Measurements from ENCODE around the gene EPB41L2.
"Not testable (repeated sequence)": the region's sequence is repeated elsewhere in the genome, so short reads cannot be mapped to it uniquely, and the experiment has no call there.

Gene EPB41L2

GRCh38 chr6:131001111-131001736 is 61.8 kb downstream of the EPB41L2 start:
- ATAC-seq (replicated peaks) (no peak), DNase-seq (no peak)
- Mint-ChIP-seq H3K4me1 (peaks cover 39 to 68% of the 10 kb centered on the region in 2 donors), H3K4me3 (no peak overlapping the region), H3K36me3 (peaks cover 0 to 7% of the 10 kb centered on the region in 2 donors), H3K27me3 (no peaks in the 10 kb centered on the region), H3K9me3 (no peaks in the 10 kb centered on the region), H3K27ac (no peak overlapping the region)

GRCh38 chr6:131000544-131000943 is 62.5 kb downstream of the EPB41L2 start:
- peaks cover 34 to 66% of the 10 kb centered on the region in 2 donors for H3K4me1 Mint-ChIP-seq
- ATAC-seq (replicated peaks) (no peak), DNase-seq (no peak)
- no peaks in the 10 kb centered on the region for H3K27me3 Mint-ChIP-seq
- H3K27ac Mint-ChIP-seq: no peak overlapping the region
- H3K36me3 Mint-ChIP-seq: peaks cover 3 to 10% of the 10 kb centered on the region in 2 donors
- no peak overlapping the region for H3K4me3 Mint-ChIP-seq
- peaks cover 0 to 2% of the 10 kb centered on the region in 2 donors for H3K9me3 Mint-ChIP-seq

- Mint-ChIP-seq H3K27ac (no peak overlapping the region), H3K9me3 (peaks cover 0 to 5% of the 10 kb centered on the region in 2 donors), H3K27me3 (no peaks in the 10 kb centered on the region), H3K4me3 (no peak overlapping the region), H3K4me1 (peaks cover 25 to 54% of the 10 kb centered on the region in 2 donors), H3K36me3 (peaks cover 16% of the 10 kb centered on the region in 2 donors)
- no peak for DNase-seq
- ATAC-seq (replicated peaks): no peak
Observed at GRCh38 chr6:130997061-130997753, 65.8 kb downstream of the EPB41L2 start.

GRCh38 chr6:130996635-130997034 is 66.4 kb downstream of the EPB41L2 start:
- no peak for ATAC-seq (replicated peaks)
- Mint-ChIP-seq H3K27me3 (no peaks in the 10 kb centered on the region), H3K36me3 (peaks cover 16% of the 10 kb centered on the region in 2 donors), H3K4me1 (peaks cover 22 to 48% of the 10 kb centered on the region in 2 donors), H3K9me3 (peaks cover 0 to 5% of the 10 kb centered on the region in 2 donors), H3K27ac (no peak overlapping the region), H3K4me3 (no peak overlapping the region)
- DNase-seq: no peak

GRCh38 chr6:130995783-130996447 is 67.1 kb downstream of the EPB41L2 start:
- no peaks in the 10 kb centered on the region for H3K27me3 Mint-ChIP-seq
- ATAC-seq (replicated peaks) (no peak), DNase-seq (no peak)
- peaks cover 0 to 5% of the 10 kb centered on the region in 2 donors for H3K9me3 Mint-ChIP-seq
- peaks cover 17 to 41% of the 10 kb centered on the region in 2 donors for H3K4me1 Mint-ChIP-seq
- H3K36me3 Mint-ChIP-seq: peaks cover 16 to 18% of the 10 kb centered on the region in 2 donors
- H3K4me3 Mint-ChIP-seq: no peak overlapping the region
- H3K27ac Mint-ChIP-seq: no peak overlapping the region

- H3K4me3 Mint-ChIP-seq: no peak overlapping the region
- H3K27me3 Mint-ChIP-seq: no peaks in the 10 kb centered on the region
- H3K4me1 Mint-ChIP-seq: peaks cover 12 to 31% of the 10 kb centered on the region in 2 donors
- H3K9me3 Mint-ChIP-seq: peaks cover 0 to 5% of the 10 kb centered on the region in 2 donors
- ATAC-seq (replicated peaks): no peak
- no peak for DNase-seq
- no peak overlapping the region for H3K27ac Mint-ChIP-seq
- peaks cover 16 to 19% of the 10 kb centered on the region in 2 donors for H3K36me3 Mint-ChIP-seq
Observed at GRCh38 chr6:130994319-130995097, 68.5 kb downstream of the EPB41L2 start.

GRCh38 chr6:130993292-130993765 is 69.7 kb downstream of the EPB41L2 start:
- no peak overlapping the region for H3K27ac Mint-ChIP-seq
- DNase-seq: no peak
- H3K27me3 Mint-ChIP-seq: no peaks in the 10 kb centered on the region
- peaks cover 0 to 5% of the 10 kb centered on the region in 2 donors for H3K9me3 Mint-ChIP-seq
- peaks cover 16 to 17% of the 10 kb centered on the region in 2 donors for H3K36me3 Mint-ChIP-seq
- peaks cover 8 to 37% of the 10 kb centered on the region in 2 donors for H3K4me1 Mint-ChIP-seq
- no peak overlapping the region for H3K4me3 Mint-ChIP-seq
- no peak for ATAC-seq (replicated peaks)

GRCh38 chr6:130991422-130992137 is 71.5 kb downstream of the EPB41L2 start:
- no peak overlapping the region for H3K27ac Mint-ChIP-seq
- H3K4me3 Mint-ChIP-seq: no peak overlapping the region
- DNase-seq (no peak), ATAC-seq (replicated peaks) (no peak)
- no peaks in the 10 kb centered on the region for H3K27me3 Mint-ChIP-seq
- peaks cover 20 to 24% of the 10 kb centered on the region in 2 donors for H3K36me3 Mint-ChIP-seq
- H3K4me1 Mint-ChIP-seq: peaks cover 6 to 42% of the 10 kb centered on the region in 2 donors
- H3K9me3 Mint-ChIP-seq: peaks cover 0 to 5% of the 10 kb centered on the region in 2 donors

GRCh38 chr6:130987539-130987938 is 75.5 kb downstream of the EPB41L2 start:
- DNase-seq; H3K4me3 Mint-ChIP-seq; H3K27ac Mint-ChIP-seq; H3K27me3 Mint-ChIP-seq; ATAC-seq (replicated peaks): not testable (repeated sequence)
- Mint-ChIP-seq H3K4me1 (peaks cover 8 to 44% of the 10 kb centered on the region in 2 donors), H3K36me3 (peaks cover 28 to 29% of the 10 kb centered on the region in 2 donors), H3K9me3 (peaks cover 14 to 19% of the 10 kb centered on the region in 2 donors)

GRCh38 chr6:130985115-130985514 is 77.9 kb downstream of the EPB41L2 start:
- Mint-ChIP-seq H3K27me3 (no peaks in the 10 kb centered on the region), H3K36me3 (peaks cover 27 to 28% of the 10 kb centered on the region in 2 donors), H3K27ac (no peak overlapping the region), H3K4me3 (no peak overlapping the region), H3K9me3 (peaks cover 14 to 19% of the 10 kb centered on the region in 2 donors), H3K4me1 (peaks cover 12 to 53% of the 10 kb centered on the region in 2 donors)
- ATAC-seq (replicated peaks) (no peak), DNase-seq (no peak)

- Mint-ChIP-seq H3K4me1 (peaks cover 22 to 56% of the 10 kb centered on the region in 2 donors), H3K27ac (no peak overlapping the region), H3K4me3 (no peak overlapping the region), H3K36me3 (peaks cover 24 to 33% of the 10 kb centered on the region in 2 donors), H3K27me3 (no peaks in the 10 kb centered on the region), H3K9me3 (peaks cover 14 to 19% of the 10 kb centered on the region in 2 donors)
- ATAC-seq (replicated peaks) (peak; percentile 96 to 98), DNase-seq (no peak)
Observed at GRCh38 chr6:130982941-130983456, 80.0 kb downstream of the EPB41L2 start.

GRCh38 chr6:130982135-130982534 is 80.9 kb downstream of the EPB41L2 start:
- peaks cover 14 to 19% of the 10 kb centered on the region in 2 donors for H3K9me3 Mint-ChIP-seq
- H3K27ac Mint-ChIP-seq: no peak overlapping the region

GRCh38 chr6:130981409-130981808 is 81.6 kb downstream of the EPB41L2 start:
- DNase-seq (no peak), ATAC-seq (replicated peaks) (no peak)
- H3K36me3 Mint-ChIP-seq: peaks cover 17 to 28% of the 10 kb centered on the region in 2 donors
- no peaks in the 10 kb centered on the region for H3K27me3 Mint-ChIP-seq
- H3K27ac Mint-ChIP-seq: no peak overlapping the region
- H3K4me1 Mint-ChIP-seq: peaks cover 23 to 58% of the 10 kb centered on the region in 2 donors
- peaks cover 14 to 19% of the 10 kb centered on the region in 2 donors for H3K9me3 Mint-ChIP-seq
- H3K4me3 Mint-ChIP-seq: no peak overlapping the region

More at GRCh38 chr6:130982135-130982534, 80.9 kb downstream of the EPB41L2 start:
- Mint-ChIP-seq H3K36me3 (peaks cover 21 to 33% of the 10 kb centered on the region in 2 donors), H3K27me3 (no peaks in the 10 kb centered on the region), H3K4me3 (no peak overlapping the region), H3K4me1 (peaks cover 25 to 58% of the 10 kb centered on the region in 2 donors)
- DNase-seq (no peak), ATAC-seq (replicated peaks) (no peak)

Data from stimulated activated naive B cell treated with anti-CD40 and anti-IgM and Interleukin-4, amounts not matched to agents 10 μg/mL and 1 μg/mL and 100 μg/mL, for 72 hours (primary cell).